ENCODE measurements around the gene CHMP4B.

DNA sequence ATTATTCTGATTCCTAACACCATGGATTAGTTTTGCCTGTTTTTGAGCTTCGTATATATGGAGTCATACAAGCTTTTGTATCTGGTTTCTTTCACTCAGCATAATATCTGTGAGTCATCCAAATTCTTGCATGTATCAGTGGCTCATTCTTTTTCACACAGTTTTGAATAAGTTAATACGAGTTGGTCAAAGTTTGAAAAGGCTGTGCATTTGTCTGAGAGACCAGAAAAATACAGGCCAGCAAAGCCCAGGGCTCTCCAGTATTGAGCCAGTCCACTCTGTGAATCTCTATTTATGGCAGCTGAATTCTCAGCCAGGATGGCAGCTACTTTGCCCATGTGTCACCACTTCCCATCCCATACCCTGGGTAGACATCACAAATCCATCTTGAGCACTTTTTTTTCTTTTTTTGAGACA, 7.2 kb upstream of the CHMP4B start:
- TF ChIP-seq, protein P1, sequence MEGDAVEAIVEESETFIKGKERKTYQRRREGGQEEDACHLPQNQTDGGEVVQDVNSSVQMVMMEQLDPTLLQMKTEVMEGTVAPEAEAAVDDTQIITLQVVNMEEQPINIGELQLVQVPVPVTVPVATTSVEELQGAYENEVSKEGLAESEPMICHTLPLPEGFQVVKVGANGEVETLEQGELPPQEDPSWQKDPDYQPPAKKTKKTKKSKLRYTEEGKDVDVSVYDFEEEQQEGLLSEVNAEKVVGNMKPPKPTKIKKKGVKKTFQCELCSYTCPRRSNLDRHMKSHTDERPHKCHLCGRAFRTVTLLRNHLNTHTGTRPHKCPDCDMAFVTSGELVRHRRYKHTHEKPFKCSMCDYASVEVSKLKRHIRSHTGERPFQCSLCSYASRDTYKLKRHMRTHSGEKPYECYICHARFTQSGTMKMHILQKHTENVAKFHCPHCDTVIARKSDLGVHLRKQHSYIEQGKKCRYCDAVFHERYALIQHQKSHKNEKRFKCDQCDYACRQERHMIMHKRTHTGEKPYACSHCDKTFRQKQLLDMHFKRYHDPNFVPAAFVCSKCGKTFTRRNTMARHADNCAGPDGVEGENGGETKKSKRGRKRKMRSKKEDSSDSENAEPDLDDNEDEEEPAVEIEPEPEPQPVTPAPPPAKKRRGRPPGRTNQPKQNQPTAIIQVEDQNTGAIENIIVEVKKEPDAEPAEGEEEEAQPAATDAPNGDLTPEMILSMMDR (IDR thresholded peaks at IDR 0.05), result no peak
- TF ChIP-seq POLR2A (IDR thresholded peaks at IDR 0.05), result no peak
